ENCODE measurements around the gene GPR156. TPM values are rescaled to one million over a fixed set of nuclear protein-coding genes. Genes with fewer than 3 reads are reported as not detected.

The GPR156 gene
- total RNA-seq, result 0.38 and 0.56 TPM in 2 replicates

GRCh38 chr3:120284747-120285507 lies at the start of gene GPR156:
Gene GPR156 (minus strand): TSS chr3:120285222. CDS start chr3:120244098, 41,124 bp downstream.

Other genes with a start within 250 kb of the GPR156 start
- 31.3 and 36.8 TPM in 2 replicates for gene GSK3B, start 190.8 kb downstream of the GPR156 start, total RNA-seq
- gene LRRC58, start 64.1 kb upstream of the GPR156 start, total RNA-seq, result 26.2 and 26.3 TPM in 2 replicates
- 960 and 2,112 TPM in 2 replicates for gene FSTL1, start 165.8 kb upstream of the GPR156 start, total RNA-seq

All from regular cardiac myocyte (primary cell).